Keratinocyte (primary cell): ENCODE results near the gene ALG11. TPM values are rescaled to one million over a fixed set of nuclear protein-coding genes. Genes with fewer than 3 reads are reported as not detected.

ENCODE experiments used
- DNase-seq: peaks from one replicate; pipeline ENCODE4 v3.0.0-alpha.2; 2011; ENCODE audit warnings: low read depth, missing footprints, low spot score
- FAIRE-seq: peaks from 2 replicates; lab custom pipeline; 2011; peaks lifted over from hg19 to GRCh38; lab: Jason Lieb, UNC
- H2AFZ ChIP-seq: 2 replicates; pipeline ENCODE4 v1.6.0; 2012; ENCODE audit warnings: low read length, control low read depth, inconsistent platforms; ENCODE audit not compliant: control insufficient read depth
- H3K27ac ChIP-seq: 2 replicates; pipeline ENCODE4 v1.5.1; 2011; ENCODE audit warnings: low read length; ENCODE audit not compliant: control insufficient read depth, insufficient read depth
- H3K27me3 ChIP-seq: 3 replicates; pipeline ENCODE4 v1.6.0; 2011; ENCODE audit warnings: low read length; ENCODE audit not compliant: control insufficient read depth, insufficient read depth; ENCODE audit errors: extremely low read depth
- H3K36me3 ChIP-seq, 2 experiments: 2 replicates in 1 of 2; 3 replicates in 1 of 2; pipeline ENCODE4 v1.5.1; 2011; ENCODE audit warnings: low read length in 2 of 2, mild to moderate bottlenecking in 1 of 2; ENCODE audit not compliant: control insufficient read depth in 2 of 2, insufficient read depth in 2 of 2; ENCODE audit errors: extremely low read depth in 1 of 2
- H3K4me1 ChIP-seq: 3 replicates; pipeline ENCODE4 v1.5.1; 2011; ENCODE audit warnings: low read length; ENCODE audit not compliant: control insufficient read depth, insufficient read depth; ENCODE audit errors: extremely low read depth
- H3K4me2 ChIP-seq: 3 replicates; pipeline ENCODE4 v1.6.0; 2011; ENCODE audit warnings: low read depth, low read length; ENCODE audit not compliant: control insufficient read depth, insufficient read depth; ENCODE audit errors: extremely low read depth
- H3K4me3 ChIP-seq, 3 experiments: fragments of 200-600 bp in 1 of 3; sonication (generic) in 1 of 3; 2 replicates in 2 of 3; 3 replicates in 1 of 3; pipeline ENCODE4 v1.5.1; 2011 to 2016; ENCODE audit warnings: low read length in 3 of 3, mild to moderate bottlenecking in 3 of 3, control low read depth in 2 of 3, inconsistent platforms in 1 of 3, low read depth in 1 of 3, mixed read lengths in 1 of 3, mixed run types in 1 of 3, moderate library complexity in 1 of 3; ENCODE audit not compliant: control insufficient read depth in 2 of 3, insufficient read depth in 2 of 3; ENCODE audit errors: extremely low read depth in 1 of 3
- H3K79me2 ChIP-seq: 2 replicates; pipeline ENCODE4 v1.6.0; 2012; ENCODE audit warnings: low read length; ENCODE audit not compliant: control insufficient read depth, insufficient read depth
- H3K9ac ChIP-seq: 3 replicates; pipeline ENCODE4 v1.6.0; 2011; ENCODE audit warnings: low read length; ENCODE audit not compliant: control insufficient read depth, insufficient read depth; ENCODE audit errors: extremely low read depth
- H3K9me1 ChIP-seq: 3 replicates; pipeline ENCODE4 v1.6.0; 2011; ENCODE audit warnings: low read length; ENCODE audit not compliant: control insufficient read depth, insufficient read depth; ENCODE audit errors: extremely low read depth
- H3K9me3 ChIP-seq: 2 replicates; pipeline ENCODE4 v1.5.1; 2012; ENCODE audit warnings: low read depth, low read length; ENCODE audit not compliant: control insufficient read depth
- H4K20me1 ChIP-seq: 3 replicates; pipeline ENCODE4 v1.6.0; 2011; ENCODE audit warnings: low read length; ENCODE audit not compliant: control insufficient read depth, insufficient read depth; ENCODE audit errors: extremely low read depth
- EZH2 ChIP-seq: IDR thresholded peaks from one replicate; pipeline ENCODE4 v1.6.1; 2012; ENCODE audit warnings: inconsistent platforms, mild to moderate bottlenecking, low read length, moderate library complexity
- dilution Hi-C: fragments of 300-500 bp; cut with MboI; formaldehyde crosslinking; loops from one replicate; pipeline ENCODE4 v1.7.0; 2020; ENCODE audit warnings: low sequenced_read_pairs; ENCODE audit not compliant: extremely low pct_ligation_motif_present
- polyA plus RNA-seq, 5 experiments: library from polyadenylated mRNA; depleted of rRNA in 3 of 5; stranded (reverse) in 3 of 5; stranded (forward) in 1 of 5; unstranded in 1 of 5; fragments of >200 nt; gene quantifications; 1 replicate in 1 of 5; 2 replicates in 3 of 5; 3 replicates in 1 of 5; pipeline versions ENCODE4 v1.2.1 to v1.2.3, GENCODE V29; 2011 to 2012; ENCODE audit warnings: missing spikeins in 2 of 5, low read depth in 1 of 5, low replicate concordance in 1 of 5
- TF ChIP-seq, protein P1 (sequence below), 3 experiments: IDR thresholded peaks in 1 of 3; conservative IDR thresholded peaks in 1 of 3; optimal IDR thresholded peaks in 1 of 3; 2 replicates in 2 of 3; 3 replicates in 1 of 3; pipeline versions ENCODE3 to v1.5.1; 2011; ENCODE audit warnings: low read length in 3 of 3, mild to moderate bottlenecking in 3 of 3, moderate library complexity in 2 of 3, control low read depth in 1 of 3, inconsistent platforms in 1 of 3; ENCODE audit not compliant: insufficient read depth in 2 of 3; ENCODE audit errors: extremely low read depth in 1 of 3

ALG11 gene
- polyA plus RNA-seq, 1 donor (not counting 4 experiments of a cell fraction or from before 2014, with no cell fraction given), result 17.4 TPM

DNA sequence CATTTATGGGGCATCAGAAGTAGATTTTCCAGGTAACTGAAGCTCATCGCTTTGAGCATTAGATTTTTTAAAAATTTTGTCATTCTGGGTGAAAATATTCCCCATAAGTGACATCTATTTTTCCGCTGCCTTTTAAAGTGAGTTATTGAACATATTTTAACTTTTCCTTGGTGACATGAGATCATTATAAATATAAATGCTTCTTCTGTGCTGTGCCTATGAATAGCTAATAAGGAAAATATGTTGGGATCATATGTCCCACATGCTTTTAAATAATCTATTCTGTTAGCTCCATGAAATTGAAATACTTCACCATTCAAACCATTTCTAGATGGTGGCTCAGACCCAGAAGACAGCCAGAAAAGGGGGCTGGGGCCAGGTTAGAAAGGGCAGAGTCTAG, 15.0 kb upstream of the ALG11 start:
- no peak for FAIRE-seq
- no peaks in the 10 kb centered on the region for H3K36me3 ChIP-seq
- dilution Hi-C loops, result no loop called here

DNA sequence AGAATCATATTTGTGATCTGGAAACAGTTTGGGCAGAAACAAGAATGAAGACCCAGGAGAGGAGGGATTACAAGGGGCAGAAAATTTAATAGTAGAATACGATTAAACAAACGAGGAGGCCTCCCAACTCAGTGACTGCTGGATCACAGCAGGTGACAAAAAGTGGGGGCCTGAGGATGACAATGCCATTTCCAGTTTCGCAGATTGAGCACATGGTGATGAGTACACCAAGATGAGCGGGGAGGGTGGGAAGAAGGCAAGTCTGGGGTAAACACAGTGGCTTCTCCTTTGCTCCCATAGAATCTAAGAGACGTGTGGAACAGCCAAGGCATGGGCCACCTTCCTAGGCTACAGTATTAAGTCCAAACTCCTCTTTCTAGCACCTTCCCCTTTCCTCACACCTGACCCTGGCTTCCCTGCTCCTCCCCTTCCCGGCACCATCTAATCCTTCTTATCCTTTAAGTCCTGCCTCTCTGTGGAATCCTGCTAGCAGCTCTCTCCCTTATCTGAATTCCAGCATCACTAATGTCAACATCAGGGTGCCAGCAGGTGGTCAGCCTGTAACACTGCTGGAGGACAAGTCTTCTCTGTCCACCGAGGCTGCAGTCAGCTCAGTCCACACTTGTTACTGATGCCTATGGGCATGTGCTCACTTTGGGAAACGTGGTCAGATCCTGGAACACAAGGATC, 14.4 kb upstream of the ALG11 start:
- dilution Hi-C loops, result no loop called here
- Histone ChIP-seq H3K27me3 (peaks cover 12% of the 10 kb centered on the region), H2AFZ (no peak overlapping the region), H3K27ac (no peak overlapping the region), H3K9ac (no peak overlapping the region), H3K4me3 (no peak overlapping the region), H3K4me2 (no peak overlapping the region), H3K4me1 (peaks cover 12% of the 10 kb centered on the region), H3K9me1 (no peaks in the 10 kb centered on the region), H3K36me3 (no peaks in the 10 kb centered on the region), H4K20me1 (no peaks in the 10 kb centered on the region), H3K9me3 (no peaks in the 10 kb centered on the region), H3K79me2 (no peaks in the 10 kb centered on the region)
- FAIRE-seq (no peak), DNase-seq (no peak)
- TF ChIP-seq, protein P1, sequence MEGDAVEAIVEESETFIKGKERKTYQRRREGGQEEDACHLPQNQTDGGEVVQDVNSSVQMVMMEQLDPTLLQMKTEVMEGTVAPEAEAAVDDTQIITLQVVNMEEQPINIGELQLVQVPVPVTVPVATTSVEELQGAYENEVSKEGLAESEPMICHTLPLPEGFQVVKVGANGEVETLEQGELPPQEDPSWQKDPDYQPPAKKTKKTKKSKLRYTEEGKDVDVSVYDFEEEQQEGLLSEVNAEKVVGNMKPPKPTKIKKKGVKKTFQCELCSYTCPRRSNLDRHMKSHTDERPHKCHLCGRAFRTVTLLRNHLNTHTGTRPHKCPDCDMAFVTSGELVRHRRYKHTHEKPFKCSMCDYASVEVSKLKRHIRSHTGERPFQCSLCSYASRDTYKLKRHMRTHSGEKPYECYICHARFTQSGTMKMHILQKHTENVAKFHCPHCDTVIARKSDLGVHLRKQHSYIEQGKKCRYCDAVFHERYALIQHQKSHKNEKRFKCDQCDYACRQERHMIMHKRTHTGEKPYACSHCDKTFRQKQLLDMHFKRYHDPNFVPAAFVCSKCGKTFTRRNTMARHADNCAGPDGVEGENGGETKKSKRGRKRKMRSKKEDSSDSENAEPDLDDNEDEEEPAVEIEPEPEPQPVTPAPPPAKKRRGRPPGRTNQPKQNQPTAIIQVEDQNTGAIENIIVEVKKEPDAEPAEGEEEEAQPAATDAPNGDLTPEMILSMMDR (optimal IDR thresholded peaks at IDR 0.05 in 1 of 3, IDR thresholded peaks at IDR 0.05 in 1 of 3, conservative IDR thresholded peaks at IDR 0.05 in 1 of 3; ENCODE audit: extremely low read depth in 1 of 3, insufficient read depth in 2 of 3, low read length in 3 of 3), result no peak
- TF ChIP-seq EZH2, result no peak

More for the DNA sequence above, 15.0 kb upstream of the ALG11 start:
- Histone ChIP-seq H3K9ac (no peak overlapping the region), H3K79me2 (no peaks in the 10 kb centered on the region), H2AFZ (no peak overlapping the region), H3K4me2 (no peak overlapping the region), H3K9me3 (no peaks in the 10 kb centered on the region), H3K9me1 (no peaks in the 10 kb centered on the region), H4K20me1 (no peaks in the 10 kb centered on the region), H3K27ac (no peak overlapping the region), H3K4me1 (peaks cover 12% of the 10 kb centered on the region), H3K27me3 (peaks cover 12% of the 10 kb centered on the region), H3K4me3 (no peak overlapping the region)
- no peak for DNase-seq
- TF ChIP-seq, protein P1 (optimal IDR thresholded peaks at IDR 0.05 in 1 of 3, IDR thresholded peaks at IDR 0.05 in 1 of 3, conservative IDR thresholded peaks at IDR 0.05 in 1 of 3; ENCODE audit: extremely low read depth in 1 of 3, insufficient read depth in 2 of 3, low read length in 3 of 3), result no peak
- no peak for TF ChIP-seq EZH2
